Measurements from ENCODE around the gene MFSD12.
A peak's percentile ranks its signal among the peaks of the same experiment; 100 is the strongest.
"Not testable (repeated sequence)": the region's sequence is repeated elsewhere in the genome, so short reads cannot be mapped to it uniquely, and the experiment has no call there.

Gene MFSD12

DNA sequence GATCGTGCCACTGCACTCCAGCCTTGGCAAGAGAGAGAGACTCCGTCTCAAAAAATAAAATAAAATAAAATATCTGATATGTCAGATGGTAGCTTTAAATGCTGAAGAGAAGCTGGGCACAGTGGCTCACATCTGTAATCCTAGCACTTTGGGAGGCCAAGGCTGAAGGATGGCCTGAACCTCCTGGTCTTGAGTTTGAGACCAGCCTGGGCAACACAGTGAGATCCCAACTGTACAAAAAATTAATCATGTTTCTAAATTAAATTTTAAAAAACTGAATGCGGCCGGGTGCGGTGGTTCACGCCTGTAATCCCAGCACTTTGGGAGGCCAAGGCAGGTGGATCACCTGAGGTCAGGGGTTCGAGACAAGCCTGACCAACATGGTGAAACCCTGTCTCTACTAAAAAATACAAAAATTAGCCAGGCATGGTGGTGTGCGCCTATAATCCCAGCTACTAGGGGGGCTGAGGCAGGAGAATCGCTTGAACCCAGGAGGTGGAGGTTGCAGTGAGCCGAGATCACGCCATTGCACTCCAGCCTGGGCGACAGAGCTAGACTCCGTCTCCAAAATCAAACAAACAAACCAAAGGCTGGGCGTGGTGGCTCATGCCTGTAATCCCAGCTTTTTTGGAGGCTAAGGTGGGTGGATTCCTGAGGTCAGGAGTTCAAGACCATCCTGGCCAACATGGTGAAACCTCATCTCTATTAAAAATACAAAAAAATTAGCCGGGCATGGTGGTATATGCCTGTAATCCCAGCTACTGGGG, 26.8 kb upstream of the MFSD12 start:
- DNase-seq = not testable (repeated sequence)

DNA sequence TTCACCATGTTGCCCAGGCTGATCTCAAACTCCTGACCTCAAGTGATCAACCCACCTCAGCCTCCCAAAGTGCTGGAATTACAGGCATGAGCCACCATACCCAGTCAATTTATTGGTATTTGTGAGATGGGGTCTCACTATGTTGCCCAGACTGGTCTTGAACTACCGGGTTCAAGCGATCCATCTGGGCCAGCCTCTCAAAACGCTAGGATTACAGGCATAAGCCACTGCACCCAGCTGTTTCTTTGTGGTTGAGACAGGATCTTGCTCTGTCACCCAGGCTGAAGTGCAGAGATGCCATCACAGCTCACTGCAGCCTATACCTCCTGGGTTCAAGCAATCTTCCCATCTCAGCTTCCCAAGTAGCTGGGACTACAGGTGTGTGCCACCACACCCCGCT, 24.4 kb upstream of the MFSD12 start:
- DNase-seq = not testable (repeated sequence)

DNA sequence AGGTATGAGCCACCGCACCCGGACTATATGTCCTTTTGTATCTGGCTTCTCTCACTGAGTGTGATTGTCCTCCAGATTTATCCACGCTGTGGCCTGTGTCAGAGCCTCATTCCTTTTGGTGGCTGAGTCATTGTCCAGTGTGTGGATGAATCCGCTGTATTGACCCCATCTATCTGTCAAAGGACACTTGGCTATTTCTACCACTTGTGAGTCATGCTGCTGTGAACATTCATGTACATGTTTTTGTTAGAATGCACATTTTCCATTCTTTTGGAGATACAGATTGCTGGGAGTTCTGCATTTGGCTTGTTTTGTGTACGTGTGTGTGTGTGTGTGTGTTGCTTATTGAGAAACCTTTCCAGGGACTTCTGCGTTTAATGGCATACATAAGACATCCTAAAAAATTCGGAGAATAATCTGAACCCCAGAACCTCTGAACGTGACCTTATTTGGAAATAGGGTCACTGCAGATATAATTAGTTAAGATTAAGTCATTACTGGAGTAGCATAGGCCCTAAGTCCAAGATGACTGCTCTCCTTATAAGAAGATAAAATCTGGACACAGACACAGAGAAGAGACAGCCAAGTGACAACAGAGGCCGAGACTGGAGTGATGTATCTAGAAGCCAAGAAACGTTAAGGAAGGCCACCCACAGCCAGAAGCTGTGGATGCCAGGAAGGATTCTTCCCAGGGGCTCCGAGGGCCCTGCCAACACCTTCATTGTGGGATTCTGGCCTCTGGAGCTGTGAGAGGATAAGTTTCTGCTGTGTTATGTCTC, 23.0 kb upstream of the MFSD12 start:
- DNase-seq = no peak

DNA sequence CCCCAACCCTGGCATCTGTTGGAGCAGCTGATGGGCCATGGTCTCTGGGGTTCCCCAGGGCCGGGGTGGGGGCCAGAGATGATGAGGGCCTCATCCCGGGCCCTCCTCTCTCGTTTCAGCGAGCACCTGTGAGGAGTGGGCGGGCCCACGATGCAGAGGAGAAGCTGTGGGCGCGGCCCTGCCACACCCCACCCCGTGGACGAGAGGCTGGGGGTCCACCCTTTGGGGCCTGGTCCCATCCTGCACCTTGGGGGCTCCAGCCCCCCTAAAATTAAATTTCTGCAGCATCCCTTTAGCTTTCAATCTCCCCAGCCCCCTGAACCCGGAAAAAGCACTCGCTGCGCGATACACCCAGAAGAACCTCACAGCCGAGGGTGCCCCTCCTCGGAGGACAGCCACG, 21.0 kb upstream of the MFSD12 start:
- DNase-seq = no peak

DNA sequence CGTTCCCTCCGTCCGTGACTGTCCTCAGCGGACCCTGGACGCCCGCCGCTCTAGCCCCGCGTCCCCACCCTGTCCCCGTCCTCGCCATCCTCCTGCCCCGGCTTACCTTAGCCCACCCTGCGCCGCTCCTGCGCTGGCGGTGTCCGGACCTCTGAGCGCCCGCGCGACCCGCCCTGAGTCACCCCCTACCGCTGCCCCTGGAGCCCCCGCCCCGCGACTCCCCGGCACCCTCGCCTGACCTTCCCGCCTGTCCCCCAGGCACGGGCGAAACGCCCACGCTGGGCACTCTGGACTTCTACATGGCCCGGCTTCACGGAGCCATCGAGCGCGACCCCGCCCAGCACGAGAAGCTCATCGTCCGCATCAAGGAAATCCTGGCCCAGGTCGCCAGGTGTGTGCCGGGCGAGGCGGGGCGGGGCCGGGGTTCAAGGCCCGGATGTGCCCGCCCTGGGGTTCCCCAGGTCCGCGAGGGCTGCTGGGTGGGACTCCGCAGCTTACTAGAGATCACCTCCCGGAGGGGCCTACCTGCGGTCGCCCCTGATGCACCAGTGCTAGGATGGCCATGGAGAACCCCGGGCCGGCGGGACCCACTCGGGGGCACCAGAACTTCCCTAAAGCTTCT, 20.4 kb upstream of the MFSD12 start:
- DNase-seq = no peak

DNA sequence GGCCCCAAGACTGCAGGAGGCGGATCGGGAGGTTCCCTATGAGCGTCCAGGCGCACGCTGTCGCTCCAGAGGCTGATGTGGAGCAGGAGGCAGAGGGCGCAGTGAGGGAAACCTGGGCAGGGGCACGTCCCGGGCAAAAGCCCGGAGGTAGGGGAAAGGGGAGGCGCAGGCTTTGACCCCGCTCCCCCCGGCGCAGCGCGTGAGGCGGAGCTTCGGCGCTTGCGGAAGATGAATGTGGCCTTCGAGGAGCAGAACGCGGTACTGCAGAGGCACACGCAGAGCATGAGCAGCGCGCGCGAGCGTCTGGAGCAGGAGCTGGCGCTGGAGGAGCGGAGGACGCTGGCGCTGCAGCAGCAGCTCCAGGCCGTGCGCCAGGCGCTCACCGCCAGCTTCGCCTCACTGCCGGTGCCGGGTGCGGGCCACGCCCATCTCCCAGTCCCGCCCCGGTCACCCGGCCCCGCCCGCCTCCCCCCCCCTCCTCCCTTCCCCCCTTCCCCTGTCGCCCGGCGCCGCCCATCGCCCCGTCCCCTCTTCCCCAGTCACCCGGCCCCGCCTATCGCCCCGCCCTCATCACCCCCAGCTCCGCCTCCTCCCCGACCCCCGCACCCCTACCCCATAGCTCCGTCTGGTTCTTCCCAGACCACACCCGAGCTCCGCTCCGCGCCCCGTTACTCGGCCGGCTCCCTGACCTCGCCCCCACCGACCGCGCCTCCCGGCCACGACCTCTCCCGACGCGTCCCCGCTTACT, 19.5 kb upstream of the MFSD12 start:
- peak; percentile 82 for DNase-seq

DNA sequence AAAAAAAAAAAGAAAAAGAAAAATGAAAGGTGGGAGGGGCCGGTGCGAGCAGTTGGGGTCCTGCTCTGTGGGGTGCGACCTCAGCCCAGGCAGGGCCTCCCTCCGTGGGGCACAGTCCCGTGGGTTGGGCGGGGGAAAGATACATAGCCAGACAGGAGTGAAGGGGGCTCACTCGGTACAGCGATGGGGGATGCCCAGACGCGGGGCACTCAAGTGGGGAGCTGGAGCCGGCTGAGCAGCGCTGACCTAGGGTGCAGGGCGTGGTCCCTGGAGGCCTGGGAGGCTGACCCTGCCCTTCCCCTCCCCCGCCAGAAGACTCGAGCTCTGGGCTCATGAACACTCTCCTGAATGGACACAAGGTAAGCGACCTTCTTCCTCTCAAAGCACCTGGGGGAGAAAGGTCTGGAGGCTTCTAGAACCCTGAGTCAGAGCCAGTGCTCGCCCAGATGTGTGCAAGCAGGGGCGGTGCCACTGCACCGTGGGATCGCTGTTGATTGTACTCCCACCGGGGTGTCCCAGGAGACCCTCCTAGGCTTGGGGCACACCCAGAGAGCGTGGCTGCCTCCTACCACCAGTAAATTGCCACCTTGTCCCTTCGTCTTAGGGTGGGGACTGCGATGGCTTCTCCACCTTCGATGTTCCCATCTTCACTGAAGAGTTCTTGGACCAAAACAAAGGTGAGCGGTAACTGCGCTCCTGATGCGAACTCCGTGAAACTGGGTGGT, 18.7 kb upstream of the MFSD12 start:
- DNase-seq = no peak

DNA sequence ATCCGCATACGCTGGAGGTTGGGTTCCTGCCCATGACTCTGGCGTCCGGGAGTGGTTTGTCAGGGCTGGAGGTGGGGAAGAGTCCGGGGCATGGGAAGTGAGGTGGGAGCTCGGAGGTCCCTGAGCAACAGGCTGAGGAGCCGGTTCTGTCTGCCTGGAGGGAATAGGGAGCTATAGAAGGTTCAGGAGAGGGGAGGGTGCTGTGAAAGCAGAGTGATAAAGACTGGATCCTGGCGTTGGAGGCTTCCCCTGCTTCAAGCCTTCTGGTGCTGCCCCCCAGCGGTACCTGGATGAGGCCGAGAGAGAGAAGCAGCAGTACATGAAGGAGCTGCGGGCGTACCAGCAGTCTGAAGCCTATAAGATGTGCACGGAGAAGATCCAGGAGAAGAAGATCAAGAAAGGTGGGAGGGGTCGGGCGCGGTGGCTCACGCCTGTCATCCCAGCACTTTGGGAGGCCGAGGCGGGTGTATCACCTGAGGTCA, 17.9 kb upstream of the MFSD12 start:
- DNase-seq = no peak

DNA sequence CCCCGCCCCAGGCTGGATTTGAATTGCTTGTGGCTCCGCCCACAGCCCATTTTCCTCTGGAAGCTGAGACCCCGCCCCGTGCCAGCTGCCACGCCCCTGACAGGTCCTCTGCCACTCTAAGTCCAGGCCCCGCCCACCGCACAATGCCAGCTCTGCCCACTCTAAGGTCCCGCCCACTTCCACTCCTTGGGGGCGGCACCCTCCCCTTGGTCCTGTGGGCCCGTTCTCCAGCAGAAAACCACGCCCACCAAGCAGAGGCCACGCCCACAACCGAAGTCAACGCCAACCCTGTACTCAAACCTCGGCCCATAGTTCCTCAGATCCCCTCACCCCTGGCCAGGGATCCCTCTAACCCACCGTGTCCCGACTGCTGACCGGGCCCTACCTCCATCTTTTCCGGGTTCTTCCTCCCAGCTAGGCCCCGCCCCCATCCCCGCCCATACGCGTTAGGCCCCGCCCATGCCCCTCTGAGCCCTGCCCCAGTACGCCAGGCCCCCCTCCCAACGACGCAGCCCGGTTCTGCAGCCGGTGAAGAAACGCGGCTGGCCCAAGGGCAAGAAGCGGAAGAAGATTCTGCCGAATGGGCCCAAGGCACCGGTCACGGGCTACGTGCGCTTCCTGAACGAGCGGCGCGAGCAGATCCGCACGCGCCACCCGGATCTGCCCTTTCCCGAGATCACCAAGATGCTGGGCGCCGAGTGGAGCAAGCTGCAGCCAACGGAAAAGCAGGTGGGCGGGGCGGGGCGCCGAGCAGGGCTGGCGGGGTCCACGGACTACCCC, 16.7 kb upstream of the MFSD12 start:
- peak; percentile 85 for DNase-seq

DNA sequence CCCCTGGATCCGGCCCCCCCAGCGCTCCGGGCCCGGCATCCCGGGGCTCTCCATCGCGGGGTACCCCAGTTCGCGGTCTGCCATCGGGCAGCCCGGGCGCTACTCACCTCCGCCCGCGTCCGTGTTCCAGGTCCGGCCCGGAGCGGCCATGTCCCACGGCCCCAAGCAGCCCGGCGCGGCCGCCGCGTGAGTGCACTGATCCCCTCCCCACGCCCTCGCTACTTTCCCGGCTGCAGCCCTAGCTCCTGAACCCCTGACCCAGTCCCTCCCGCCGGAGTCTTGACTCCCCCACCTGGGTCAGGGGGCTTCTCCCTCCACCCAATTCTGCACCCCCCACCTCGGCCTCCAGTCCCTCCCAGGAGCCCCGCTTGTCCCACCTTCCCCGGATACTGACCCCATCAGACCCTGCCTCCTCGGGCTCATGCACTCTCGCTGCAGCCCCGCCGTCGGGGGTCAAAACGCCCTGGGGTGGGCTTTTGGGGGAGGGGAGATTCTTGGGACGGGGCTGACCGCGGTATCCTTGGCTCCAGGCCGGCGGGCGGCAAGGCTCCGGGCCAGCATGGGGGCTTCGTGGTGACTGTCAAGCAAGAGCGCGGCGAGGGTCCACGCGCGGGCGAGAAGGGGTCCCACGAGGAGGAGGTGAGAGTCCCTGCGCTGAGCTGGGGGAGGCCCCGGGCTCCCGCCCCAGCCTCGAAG, 15.9 kb upstream of the MFSD12 start:
- DNase-seq = no peak

DNA sequence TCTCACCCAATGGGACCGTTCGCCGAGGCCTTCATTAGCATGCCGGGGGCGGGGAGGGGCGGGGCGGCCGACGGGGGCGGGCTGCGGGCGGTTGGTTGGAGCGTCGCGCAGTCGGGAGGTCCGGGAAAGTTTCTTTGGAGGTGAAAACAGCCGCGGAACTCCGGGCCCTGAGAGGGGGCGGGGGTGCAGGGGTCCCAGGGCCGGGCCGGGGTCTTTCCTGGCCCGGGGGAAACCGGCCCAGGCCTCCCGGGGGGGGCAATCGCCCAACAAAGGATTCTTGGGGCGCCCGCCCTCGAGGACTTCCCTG, 15.4 kb upstream of the MFSD12 start, which contains the start of gene HMG20B:
Gene HMG20B (plus strand): TSS at position 90 of the 307 bp plus-strand sequence. CDS start 366 bp downstream, outside the sequence.
- no peak for DNase-seq

DNA sequence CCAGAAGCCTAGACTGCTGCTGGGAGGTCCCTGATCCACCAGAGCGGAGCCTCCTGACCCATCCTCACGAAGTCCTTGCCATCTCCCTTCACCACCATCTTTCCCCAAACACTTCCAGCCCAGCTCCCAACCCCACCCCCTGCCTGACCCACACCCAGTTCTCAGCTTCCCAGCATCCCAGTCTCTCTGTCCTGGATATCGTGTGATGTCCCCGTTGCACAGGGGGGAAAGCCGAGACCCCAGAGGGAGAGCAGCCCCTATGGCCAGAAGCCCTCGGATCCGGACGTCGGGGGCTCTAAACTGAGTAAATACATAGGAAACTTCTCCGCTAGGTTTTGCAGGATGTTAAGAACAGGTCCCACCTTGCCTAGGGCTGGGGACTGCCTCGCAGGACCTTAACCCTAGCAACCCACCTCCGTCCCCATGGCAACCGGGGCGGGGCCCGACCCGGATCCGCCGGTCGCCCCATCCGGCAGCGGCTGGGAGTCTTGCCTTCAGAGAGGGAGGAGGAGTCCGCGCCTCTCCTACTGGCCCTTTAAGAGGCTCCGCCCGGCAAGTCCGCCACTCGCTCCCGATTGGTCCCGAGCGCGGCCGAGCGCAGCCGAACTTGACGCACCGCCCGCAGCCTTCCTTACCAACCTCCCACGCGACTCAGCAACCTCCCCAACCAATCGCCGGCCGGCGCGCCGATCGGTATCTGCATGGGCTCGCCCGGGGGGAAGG, 14.9 kb upstream of the MFSD12 start:
- peak; percentile 100 for DNase-seq

DNA sequence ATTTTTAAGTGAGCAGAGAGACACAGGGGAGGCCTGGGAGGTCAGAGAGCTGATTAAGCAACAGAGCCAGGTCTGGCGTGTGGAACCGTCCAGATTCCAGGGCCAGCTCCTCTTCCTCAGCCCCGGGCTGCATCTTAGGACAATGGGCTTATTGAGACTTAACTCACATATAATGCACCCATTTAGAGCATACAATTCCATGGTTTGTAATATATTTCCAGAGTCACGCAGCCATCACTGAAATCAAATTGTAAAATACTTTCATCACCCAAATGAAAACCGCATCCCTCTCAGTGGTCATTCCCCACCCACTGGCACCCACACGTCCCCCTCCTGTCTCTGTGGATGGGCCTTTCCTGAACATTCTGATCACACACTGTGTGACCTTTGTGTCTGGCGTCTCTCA, 13.2 kb upstream of the MFSD12 start:
- DNase-seq = no peak

DNA sequence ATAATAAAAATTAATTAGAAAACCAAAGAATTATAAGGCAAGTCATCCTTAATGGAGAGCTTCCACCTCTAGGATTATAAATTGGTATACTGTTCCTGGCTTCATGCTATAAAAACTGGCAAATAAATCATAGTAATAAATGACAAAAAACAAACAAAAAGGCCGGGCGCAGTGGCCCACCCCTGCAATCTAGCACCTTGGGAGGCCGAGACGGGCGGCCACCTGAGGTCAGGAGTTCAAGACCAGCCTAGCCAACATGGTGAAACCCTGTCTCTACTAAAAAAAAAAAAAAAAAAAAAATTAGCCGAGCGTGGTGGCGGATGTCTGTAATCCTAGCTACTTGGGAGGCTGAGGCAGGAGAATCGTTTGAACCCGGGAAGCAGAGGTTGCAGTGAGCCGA, 12.7 kb upstream of the MFSD12 start:
- DNase-seq = not testable (repeated sequence)

DNA sequence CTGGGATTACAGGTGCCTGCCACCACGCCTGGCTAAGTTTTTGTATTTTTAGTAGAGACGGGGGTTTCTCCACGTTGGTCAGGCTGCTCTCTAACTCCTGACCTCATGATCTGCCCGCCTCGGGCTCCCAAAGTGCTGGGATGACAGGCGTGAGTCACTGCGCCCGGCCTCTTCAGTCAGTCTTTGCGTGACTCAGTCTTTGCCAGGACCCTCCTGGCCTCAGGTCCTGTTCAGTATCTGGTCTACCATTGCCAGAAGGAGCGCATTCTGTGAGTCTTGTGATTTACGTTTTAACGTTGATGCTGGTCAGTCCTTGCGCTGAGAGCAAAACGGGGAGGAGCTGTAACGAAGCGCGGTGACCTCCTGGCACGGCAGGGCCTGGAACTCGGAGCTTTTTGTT, 7.8 kb upstream of the MFSD12 start:
- DNase-seq = no peak

DNA sequence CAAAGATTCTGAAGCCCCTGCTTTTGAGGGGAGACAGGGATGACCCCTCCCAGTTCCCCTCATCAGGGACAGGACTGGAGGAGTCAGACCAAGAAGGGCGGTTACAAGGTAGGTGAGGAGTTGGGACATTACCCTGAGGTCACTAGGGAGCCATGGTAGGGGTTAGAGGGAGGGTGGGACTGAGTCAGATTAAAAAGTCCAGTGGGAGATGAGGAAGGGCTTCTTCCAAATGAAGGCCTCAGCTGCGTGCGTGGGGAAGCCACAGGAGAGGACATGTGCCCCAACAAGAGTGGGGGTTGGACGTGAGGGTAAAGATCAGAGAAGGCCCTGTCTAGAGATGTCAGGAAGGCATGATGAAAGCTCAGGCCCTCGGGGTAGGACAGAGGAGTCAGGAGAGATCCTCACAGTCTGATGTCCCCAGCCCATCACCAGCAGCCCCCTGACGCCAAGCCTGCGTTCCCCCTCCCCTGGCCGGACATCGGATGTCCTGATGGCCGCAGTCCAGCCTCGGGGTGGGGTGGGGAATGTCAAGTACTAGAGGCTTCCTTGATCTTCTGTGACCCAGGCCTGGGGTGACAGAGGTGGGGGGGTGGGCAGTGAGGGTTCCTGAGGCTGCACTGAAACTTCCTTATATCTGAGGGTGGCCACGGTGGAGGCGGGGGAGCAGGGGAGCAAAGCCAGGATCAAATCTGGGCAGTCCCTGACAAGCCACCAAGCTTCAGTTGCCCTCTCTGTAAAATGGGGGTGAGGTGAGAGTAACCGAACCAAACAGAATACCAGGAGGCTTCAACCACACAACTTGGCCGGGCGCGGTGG, 6.5 kb upstream of the MFSD12 start:
- no peak for DNase-seq

DNA sequence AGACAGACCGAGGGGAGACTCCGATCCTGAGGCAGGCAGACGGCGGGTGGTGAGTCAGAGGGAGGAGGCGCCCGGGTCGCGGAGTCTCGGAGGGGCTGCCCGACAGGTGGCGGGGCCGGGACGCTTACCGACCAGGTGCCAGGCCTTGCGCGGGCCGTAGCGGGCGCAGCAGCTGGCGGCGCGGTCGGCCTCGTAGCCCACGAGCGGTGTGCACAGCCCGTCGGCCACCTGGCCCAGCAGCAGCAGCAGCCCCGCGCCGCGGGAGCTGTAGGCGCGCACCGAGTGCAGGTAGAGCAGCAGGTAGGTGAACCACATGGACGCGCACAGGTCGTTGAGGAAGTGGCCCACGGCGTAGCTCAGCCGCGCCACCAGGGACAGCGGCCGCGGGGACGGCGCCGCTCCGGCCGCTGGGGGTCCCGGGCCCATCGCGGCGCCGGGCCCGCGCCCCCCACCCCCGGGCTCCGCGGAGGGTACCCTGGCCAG, 367 bp downstream of the MFSD12 start:
- DNase-seq = no peak

DNA sequence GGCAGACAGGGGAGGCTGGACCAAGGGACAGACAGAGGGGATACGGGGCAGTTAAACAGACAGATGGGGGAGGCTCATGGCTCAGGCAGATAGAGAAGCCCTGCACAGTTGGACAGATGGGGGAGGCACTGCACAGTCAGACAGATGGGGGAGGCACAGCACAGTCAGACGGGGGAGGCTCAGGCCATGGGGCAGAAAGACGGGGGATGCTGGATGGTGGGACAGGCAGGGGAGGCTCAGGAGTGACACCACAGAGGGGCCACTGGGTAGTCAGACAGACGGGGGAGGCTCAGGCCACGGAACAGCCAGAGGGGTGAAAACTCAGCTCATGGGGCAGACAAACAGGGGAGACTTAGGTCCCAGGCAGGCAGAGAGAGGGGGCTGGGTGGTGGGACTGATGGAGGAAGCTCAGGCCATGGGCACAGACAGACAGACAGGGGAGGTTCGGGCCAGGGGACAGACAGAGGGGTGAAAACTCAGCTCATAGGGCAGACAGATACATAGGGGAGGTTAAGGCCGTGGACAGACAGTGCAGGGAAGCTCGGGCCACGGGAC, 886 bp downstream of the MFSD12 start:
- DNase-seq = no peak

Data from right hindlimb (tissue), 1 donor.